H9 (cell line): ENCODE measurements around the gene ACTR2. TPM values are rescaled to one million over a fixed set of nuclear protein-coding genes. Genes with fewer than 3 reads are reported as not detected.
"Not testable (repeated sequence)": the region's sequence is repeated elsewhere in the genome, so short reads cannot be mapped to it uniquely, and the experiment has no call there.

Experiments used
- DNase-seq: peaks from one replicate; pipeline ENCODE4 v3.0.0-alpha.2; 2017
- H2AFZ ChIP-seq: one replicate; pipeline ENCODE4 v1.6.1; 2013; ENCODE audit warnings: mild to moderate bottlenecking, low read length, control low read depth, moderate library complexity
- H2AK5ac ChIP-seq: 2 replicates; pipeline ENCODE4 v1.6.1; 2013; ENCODE audit warnings: low read length, control low read depth, mixed read lengths; ENCODE audit not compliant: insufficient read length
- H2BK120ac ChIP-seq: one replicate; pipeline ENCODE4 v1.6.1; 2013; ENCODE audit warnings: low read depth, mild to moderate bottlenecking, low read length, control low read depth, inconsistent platforms; ENCODE audit not compliant: poor library complexity, severe bottlenecking
- H2BK12ac ChIP-seq: 2 replicates; pipeline ENCODE4 v1.6.1; 2013; ENCODE audit warnings: low read length, control low read depth, mixed read lengths, low read depth; ENCODE audit not compliant: insufficient read length
- H2BK15ac ChIP-seq: 2 replicates; pipeline ENCODE4 v1.6.1; 2013; ENCODE audit warnings: low read depth, low read length, control low read depth
- H2BK20ac ChIP-seq: one replicate; pipeline ENCODE4 v1.6.1; 2013; ENCODE audit warnings: low read depth, mild to moderate bottlenecking, low read length, control low read depth, inconsistent platforms; ENCODE audit not compliant: poor library complexity, severe bottlenecking
- H2BK5ac ChIP-seq: 2 replicates; pipeline ENCODE4 v1.6.1; 2013; ENCODE audit warnings: low read length, control low read depth, mixed read lengths; ENCODE audit not compliant: insufficient read length
- H3K14ac ChIP-seq: 2 replicates; pipeline ENCODE4 v1.6.1; 2013; ENCODE audit warnings: low read length, control low read depth; ENCODE audit not compliant: insufficient read depth
- H3K18ac ChIP-seq: 2 replicates; pipeline ENCODE4 v1.6.1; 2013; ENCODE audit warnings: low read depth, mild to moderate bottlenecking, mixed read lengths, low read length, control low read depth; ENCODE audit not compliant: insufficient read length
- H3K23ac ChIP-seq: 2 replicates; pipeline ENCODE4 v1.6.1; 2013; ENCODE audit warnings: low read length, control low read depth, mixed read lengths, low read depth; ENCODE audit not compliant: insufficient read length
- H3K23me2 ChIP-seq: 2 replicates; pipeline ENCODE4 v1.6.1; 2013; ENCODE audit warnings: low read depth, mild to moderate bottlenecking, mixed read lengths, low read length, control low read depth; ENCODE audit not compliant: insufficient read length, poor library complexity, severe bottlenecking
- H3K27ac ChIP-seq: 2 replicates; pipeline ENCODE4 v1.5.1; 2013; ENCODE audit warnings: low read length, control low read depth, mixed read lengths, low read depth; ENCODE audit not compliant: insufficient read length
- H3K27me3 ChIP-seq: 2 replicates; pipeline ENCODE4 v1.6.1; 2013; ENCODE audit warnings: low read length, control low read depth, inconsistent platforms; ENCODE audit not compliant: insufficient read depth
- H3K4ac ChIP-seq: 2 replicates; pipeline ENCODE4 v1.6.1; 2013; ENCODE audit warnings: low read depth, mild to moderate bottlenecking, control low read depth, inconsistent platforms, low read length, moderate library complexity
- H3K4me1 ChIP-seq: 2 replicates; pipeline ENCODE4 v1.6.1; 2013; ENCODE audit warnings: low read length, control low read depth, inconsistent platforms; ENCODE audit not compliant: insufficient read depth
- H3K4me2 ChIP-seq: 2 replicates; pipeline ENCODE4 v1.6.1; 2013; ENCODE audit warnings: low read length, control low read depth, mixed read lengths; ENCODE audit not compliant: insufficient read length, insufficient read depth
- H3K56ac ChIP-seq: 2 replicates; pipeline ENCODE4 v1.6.1; 2013; ENCODE audit warnings: low read depth, mild to moderate bottlenecking, mixed read lengths, low read length, control low read depth; ENCODE audit not compliant: insufficient read length
- H3K79me1 ChIP-seq: 2 replicates; pipeline ENCODE4 v1.6.1; 2013; ENCODE audit warnings: low read depth, mild to moderate bottlenecking, moderate library complexity, low read length, control low read depth, inconsistent platforms; ENCODE audit not compliant: insufficient read depth, poor library complexity, severe bottlenecking
- H3K79me2 ChIP-seq: 2 replicates; pipeline ENCODE4 v1.6.1; 2013; ENCODE audit warnings: low read length, control low read depth, inconsistent platforms; ENCODE audit not compliant: insufficient read depth
- H3K9ac ChIP-seq: 2 replicates; pipeline ENCODE4 v1.6.1; 2013; ENCODE audit warnings: low read length, control low read depth, mixed read lengths; ENCODE audit not compliant: insufficient read length; ENCODE audit errors: extremely low read depth
- H3K9me3 ChIP-seq: one replicate; pipeline ENCODE4 v1.6.1; 2013; ENCODE audit warnings: low read depth, low read length, inconsistent platforms; ENCODE audit not compliant: control insufficient read depth
- H3T11ph ChIP-seq: one replicate; pipeline ENCODE4 v1.6.1; 2013; ENCODE audit warnings: mild to moderate bottlenecking, low read length, control low read depth, inconsistent platforms
- H4K20me1 ChIP-seq: one replicate; pipeline ENCODE4 v1.6.1; 2013; ENCODE audit not compliant: control insufficient read depth, insufficient read length, insufficient read depth
- H4K5ac ChIP-seq: 2 replicates; pipeline ENCODE4 v1.6.1; 2013; ENCODE audit warnings: low read depth, mild to moderate bottlenecking, mixed read lengths, low read length, control low read depth; ENCODE audit not compliant: insufficient read length
- H4K8ac ChIP-seq: replicated peaks from 2 replicates; pipeline ENCODE4 v1.6.1; 2013; ENCODE audit warnings: low read length, control low read depth, mixed read lengths, low read depth; ENCODE audit not compliant: insufficient read length
- H4K91ac ChIP-seq: 2 replicates; pipeline ENCODE4 v1.6.1; 2013; ENCODE audit warnings: low read depth, mild to moderate bottlenecking, moderate library complexity, mixed read lengths, low read length, control low read depth; ENCODE audit not compliant: insufficient read length
- H3K27ac Mint-ChIP-seq, 3 experiments: 2 replicates in 2 of 3; 3 replicates in 1 of 3; pipeline ENCODE4 v1.8.0; 2020 to 2021; ENCODE audit warnings: mixed read lengths in 3 of 3, mild to moderate bottlenecking in 1 of 3, moderate library complexity in 1 of 3
- H3K27me3 Mint-ChIP-seq: 2 replicates; pipeline ENCODE4 v1.8.0; 2021; ENCODE audit warnings: low read depth, mild to moderate bottlenecking, moderate library complexity, mixed read lengths
- H3K36me3 Mint-ChIP-seq, 3 experiments: 2 replicates in 2 of 3; 3 replicates in 1 of 3; pipeline ENCODE4 v1.8.0; 2020 to 2021; ENCODE audit warnings: low read depth in 3 of 3, mixed read lengths in 3 of 3; ENCODE audit not compliant: insufficient read depth in 1 of 3
- H3K4me1 Mint-ChIP-seq, 2 experiments: 2 replicates each; pipeline ENCODE4 v1.8.0; 2020; ENCODE audit warnings: mixed read lengths in 2 of 2
- H3K4me3 Mint-ChIP-seq, 2 experiments: 2 replicates in 1 of 2; 3 replicates in 1 of 2; pipeline ENCODE4 v1.8.0; 2020 to 2021; ENCODE audit warnings: mild to moderate bottlenecking in 2 of 2, mixed read lengths in 2 of 2, moderate library complexity in 1 of 2
- H3K9me3 Mint-ChIP-seq, 2 experiments: 2 replicates in 1 of 2; 3 replicates in 1 of 2; pipeline ENCODE4 v1.8.0; 2020; ENCODE audit warnings: mild to moderate bottlenecking in 2 of 2, mixed read lengths in 2 of 2, moderate library complexity in 1 of 2
- WGBS: extraction: QIAGEN DNeasy Blood & Tissue Kit; methylation state at CpG from one replicate; pipeline ENCODE4 v1.1.7; 2013; ENCODE audit warnings: missing lambda C conversion rate, low lambda C conversion rate, mixed read lengths; ENCODE audit not compliant: insufficient read length; ENCODE audit errors: extremely low coverage; 5-methylcytosine and 5-hydroxymethylcytosine counted together
- total RNA-seq: library from RNA; stranded (reverse); gene quantifications from 2 replicates; pipeline ENCODE4 v1.2.1, GENCODE V29; 2021
- TF ChIP-seq, protein P1 (sequence below): fragments of 200-600 bp; sonication (generic); conservative IDR thresholded peaks from 3 replicates; pipeline ENCODE4 v1.8.0; 2021; ENCODE audit warnings: antibody characterized with exemption, mild to moderate bottlenecking

Gene ACTR2
- total RNA-seq, 1 experiment from 2014 or later: 176 TPM

DNA sequence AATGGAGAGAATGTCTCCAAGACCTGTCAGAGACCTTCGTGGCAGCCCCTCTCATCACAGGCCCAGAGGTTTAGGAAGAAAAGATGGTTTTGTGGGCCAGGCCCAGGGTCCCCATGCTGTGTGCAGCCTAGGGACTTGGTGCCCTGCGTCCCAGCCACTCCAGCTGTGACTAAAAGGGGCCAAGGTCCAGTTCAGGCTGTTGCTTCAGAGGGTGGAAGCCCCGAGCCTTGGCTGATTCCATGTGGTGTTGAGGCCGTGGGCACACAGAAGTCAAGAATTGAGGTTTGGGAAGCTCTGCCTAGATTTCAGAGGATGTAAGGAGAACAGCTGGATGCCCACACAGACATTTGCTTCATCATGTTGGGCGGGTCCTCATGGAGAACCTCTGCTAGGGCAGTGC, 45.1 kb upstream of the ACTR2 start:
- H3K27ac Mint-ChIP-seq: no peak overlapping the region
- Histone ChIP-seq H3K79me1 (no peaks in the 10 kb centered on the region), H3K4me1 (no peaks in the 10 kb centered on the region; the same call in 1 of the 2 replicates), H2BK15ac (no peak overlapping the region), H2BK5ac (no peak overlapping the region), H2BK120ac (no peak overlapping the region), H3K4me2 (no peak overlapping the region), H3K4ac (no peak overlapping the region), H4K91ac (no peak overlapping the region), H3K27ac (no peak overlapping the region), H2BK12ac (no peak overlapping the region), H4K20me1 (no peaks in the 10 kb centered on the region), H3K14ac (no peak overlapping the region), H3K23me2 (no peaks in the 10 kb centered on the region), H3K18ac (no peak overlapping the region), H4K8ac (no peak overlapping the region), H4K5ac (no peak overlapping the region), H2BK20ac (no peak overlapping the region), H2AFZ (no peak overlapping the region), H3K9me3 (no peaks in the 10 kb centered on the region), H3K56ac (no peak overlapping the region), H3K23ac (no peak overlapping the region), H2AK5ac (no peak overlapping the region), H3K27me3 (no peaks in the 10 kb centered on the region), H3K9ac (no peak overlapping the region), H3T11ph (no peak overlapping the region), H3K79me2 (no peaks in the 10 kb centered on the region)
- H3K4me3 Mint-ChIP-seq: no peak overlapping the region
- H3K36me3 Mint-ChIP-seq: no peaks in the 10 kb centered on the region
- H3K9me3 Mint-ChIP-seq: no peaks in the 10 kb centered on the region; a peak in 1 of 5 replicates
- TF ChIP-seq, protein P1, sequence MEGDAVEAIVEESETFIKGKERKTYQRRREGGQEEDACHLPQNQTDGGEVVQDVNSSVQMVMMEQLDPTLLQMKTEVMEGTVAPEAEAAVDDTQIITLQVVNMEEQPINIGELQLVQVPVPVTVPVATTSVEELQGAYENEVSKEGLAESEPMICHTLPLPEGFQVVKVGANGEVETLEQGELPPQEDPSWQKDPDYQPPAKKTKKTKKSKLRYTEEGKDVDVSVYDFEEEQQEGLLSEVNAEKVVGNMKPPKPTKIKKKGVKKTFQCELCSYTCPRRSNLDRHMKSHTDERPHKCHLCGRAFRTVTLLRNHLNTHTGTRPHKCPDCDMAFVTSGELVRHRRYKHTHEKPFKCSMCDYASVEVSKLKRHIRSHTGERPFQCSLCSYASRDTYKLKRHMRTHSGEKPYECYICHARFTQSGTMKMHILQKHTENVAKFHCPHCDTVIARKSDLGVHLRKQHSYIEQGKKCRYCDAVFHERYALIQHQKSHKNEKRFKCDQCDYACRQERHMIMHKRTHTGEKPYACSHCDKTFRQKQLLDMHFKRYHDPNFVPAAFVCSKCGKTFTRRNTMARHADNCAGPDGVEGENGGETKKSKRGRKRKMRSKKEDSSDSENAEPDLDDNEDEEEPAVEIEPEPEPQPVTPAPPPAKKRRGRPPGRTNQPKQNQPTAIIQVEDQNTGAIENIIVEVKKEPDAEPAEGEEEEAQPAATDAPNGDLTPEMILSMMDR: no peak
- peaks cover 18% of the 10 kb centered on the region for H3K27me3 Mint-ChIP-seq
- no peak for DNase-seq
- WGBS: no CpG with 5 or more reads among the region's 5 CpGs
- peaks cover 11 to 12% of the 10 kb centered on the region in 2 experiments for H3K4me1 Mint-ChIP-seq

DNA sequence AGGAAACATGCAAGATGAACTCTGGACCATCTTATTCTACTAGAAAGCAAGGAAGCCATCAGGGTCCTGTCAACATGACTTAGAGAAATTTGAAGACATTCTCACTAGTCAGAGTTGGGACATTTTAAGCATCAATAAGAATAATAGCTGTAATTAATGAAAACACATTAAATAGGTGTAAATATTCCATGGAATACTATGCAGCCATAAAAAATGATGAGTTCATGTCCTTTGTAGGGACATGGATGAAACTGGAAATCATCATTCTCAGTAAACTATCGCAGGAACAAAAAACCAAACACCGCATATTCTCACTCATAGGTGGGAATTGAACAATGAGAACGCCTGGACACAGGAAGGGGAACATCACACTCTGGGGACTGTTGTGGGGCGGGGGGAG, 44.2 kb upstream of the ACTR2 start:
- not testable (repeated sequence) for H3K9ac ChIP-seq, H3K56ac ChIP-seq, H3T11ph ChIP-seq, H3K79me1 ChIP-seq, H4K8ac ChIP-seq, H4K91ac ChIP-seq, H3K4ac ChIP-seq, H3K4me2 ChIP-seq, H4K5ac ChIP-seq, H3K23ac ChIP-seq, H3K18ac ChIP-seq, H2BK5ac ChIP-seq, H3K4me3 Mint-ChIP-seq, DNase-seq, H4K20me1 ChIP-seq, H2BK15ac ChIP-seq, H3K79me2 ChIP-seq, H2AK5ac ChIP-seq, H2BK12ac ChIP-seq, H3K23me2 ChIP-seq, H2AFZ ChIP-seq, H2BK120ac ChIP-seq, H3K4me1 ChIP-seq, H3K9me3 Mint-ChIP-seq, H3K36me3 Mint-ChIP-seq, H3K27me3 ChIP-seq, H3K27ac ChIP-seq, H3K14ac ChIP-seq, H3K9me3 ChIP-seq, H3K27ac Mint-ChIP-seq, H2BK20ac ChIP-seq
- peaks cover 11 to 12% of the 10 kb centered on the region in 2 experiments for H3K4me1 Mint-ChIP-seq
- no CpG with 5 or more reads among the region's 4 CpGs for WGBS
- H3K27me3 Mint-ChIP-seq: peaks cover 18% of the 10 kb centered on the region
